HG03439 (cell line): ENCODE results near the gene SHC2.
"Not testable (repeated sequence)": the region's sequence is repeated elsewhere in the genome, so short reads cannot be mapped to it uniquely, and the experiment has no call there.

ENCODE experiments used
- ATAC-seq: cut with Tn5 transposase; IDR thresholded peaks from one replicate; pipeline ENCODE4 v1.9.1; 2021; ENCODE audit warnings: mild to moderate bottlenecking, moderate library complexity; ENCODE audit not compliant: unreplicated experiment

The SHC2 gene

GRCh38 chr19:392375-392970 is 68.4 kb downstream of the SHC2 start:
- ATAC-seq: no peak

- no peak for ATAC-seq
Measured at GRCh38 chr19:391726-392374, 69.0 kb downstream of the SHC2 start.

- no peak for ATAC-seq
Measured at GRCh38 chr19:391207-391557, 69.7 kb downstream of the SHC2 start.

GRCh38 chr19:390386-391206 is 70.2 kb downstream of the SHC2 start:
- no peak for ATAC-seq

GRCh38 chr19:389935-390289 is 70.9 kb downstream of the SHC2 start:
- no peak for ATAC-seq

- ATAC-seq: no peak
Measured at GRCh38 chr19:389255-389934, 71.4 kb downstream of the SHC2 start.

- ATAC-seq: no peak
Measured at GRCh38 chr19:388691-389090, 72.1 kb downstream of the SHC2 start.

- ATAC-seq: no peak
Measured at GRCh38 chr19:387777-388176, 73.1 kb downstream of the SHC2 start.

GRCh38 chr19:386632-387301 is 74.1 kb downstream of the SHC2 start:
- ATAC-seq: not testable (repeated sequence)

- not testable (repeated sequence) for ATAC-seq
Measured at GRCh38 chr19:386189-386588, 74.6 kb downstream of the SHC2 start.

GRCh38 chr19:384799-385169 is 76.0 kb downstream of the SHC2 start:
- ATAC-seq: no peak

- ATAC-seq: no peak
Measured at GRCh38 chr19:383922-384798, 76.7 kb downstream of the SHC2 start.

- no peak for ATAC-seq
Measured at GRCh38 chr19:383040-383439, 77.8 kb downstream of the SHC2 start.

- not testable (repeated sequence) for ATAC-seq
Measured at GRCh38 chr19:382578-382977, 78.3 kb downstream of the SHC2 start.

GRCh38 chr19:381901-382300 is 78.9 kb downstream of the SHC2 start:
- ATAC-seq: not testable (repeated sequence)

GRCh38 chr19:380618-381219 is 80.1 kb downstream of the SHC2 start:
- not testable (repeated sequence) for ATAC-seq

- ATAC-seq: no peak
Measured at GRCh38 chr19:379796-380195, 81.0 kb downstream of the SHC2 start.

- no peak for ATAC-seq
Measured at GRCh38 chr19:378706-379105, 82.1 kb downstream of the SHC2 start.

GRCh38 chr19:377801-378581 is 82.8 kb downstream of the SHC2 start:
- no peak for ATAC-seq
